Type B pancreatic cell (in vitro differentiated cells): ENCODE measurements around the gene TNFAIP3. TPM values are rescaled to one million over a fixed set of nuclear protein-coding genes. Genes with fewer than 3 reads are reported as not detected.
A peak's percentile ranks its signal among the peaks of the same experiment; 100 is the strongest.

Source experiments
- DNase-seq: peaks from one replicate; pipeline ENCODE4 v3.0.0; 2021; ENCODE audit warnings: mixed read lengths; ENCODE audit not compliant: unreplicated experiment; ENCODE audit errors: extremely low spot score
- H3K27ac Mint-ChIP-seq: 2 replicates; pipeline ENCODE4 v1.8.0; 2021; ENCODE audit warnings: mild to moderate bottlenecking, mixed read lengths
- H3K27me3 Mint-ChIP-seq: 2 replicates; pipeline ENCODE4 v1.8.0; 2021; ENCODE audit warnings: mixed read lengths
- H3K36me3 Mint-ChIP-seq: 2 replicates; pipeline ENCODE4 v1.8.0; 2021; ENCODE audit warnings: mixed read lengths
- H3K4me1 Mint-ChIP-seq: one replicate; pipeline ENCODE4 v1.8.0; 2021; ENCODE audit warnings: mixed read lengths; ENCODE audit not compliant: unreplicated experiment
- H3K4me3 Mint-ChIP-seq: 2 replicates; pipeline ENCODE4 v1.8.0; 2021; ENCODE audit warnings: mild to moderate bottlenecking, mixed read lengths
- H3K9me3 Mint-ChIP-seq: 2 replicates; pipeline ENCODE4 v1.8.0; 2021; ENCODE audit warnings: mixed read lengths
- CTCF ChIP-seq: fragments of 200-600 bp; sonication (generic); conservative IDR thresholded peaks from 2 replicates; pipeline ENCODE4 v1.5.0; 2021; ENCODE audit warnings: antibody characterized with exemption, mild to moderate bottlenecking
- long read RNA-seq: library from polyadenylated mRNA; unstranded; transcript quantifications from one replicate; pipeline ENCODE4 v2.0.0, GENCODE V29; 2020
- total RNA-seq: library from RNA; stranded (reverse); gene quantifications from 2 replicates; pipeline ENCODE4 v1.2.1, GENCODE V29; 2021; ENCODE audit warnings: low replicate concordance

TNFAIP3 gene
- 15.2 and 54.4 TPM in 2 replicates for total RNA-seq
- long read RNA-seq, partial matches to known transcripts, result 11 of 13 reads
- long read RNA-seq, other reads (novel, unspliced or antisense), result 2 of 13 reads

GRCh38 chr6:137866914-137867684 is at the start of gene TNFAIP3:
TNFAIP3 (plus strand) TSS chr6:137867259; CDS start chr6:137871228, 3,969 bp downstream.
- peak within 1 kb of the TSS; percentile 91 for H3K27ac Mint-ChIP-seq
- peak within 1 kb of the TSS; percentile 93 for H3K4me3 Mint-ChIP-seq
- H3K9me3 Mint-ChIP-seq, result peaks cover 7% of the 10 kb centered on the region
- peaks cover 9% of the 10 kb centered on the region for H3K27me3 Mint-ChIP-seq
- H3K4me1 Mint-ChIP-seq, result peaks cover 35% of the 10 kb centered on the region
- H3K36me3 Mint-ChIP-seq, result peaks cover 19% of the 10 kb centered on the region
- peak; percentile 93 for TF ChIP-seq CTCF
- DNase-seq, result peak; percentile 92

- no peak for DNase-seq
- Mint-ChIP-seq H3K27me3 (peaks cover 3% of the 10 kb centered on the region), H3K4me3 (no peak overlapping the region), H3K9me3 (no peaks in the 10 kb centered on the region), H3K36me3 (no peaks in the 10 kb centered on the region), H3K4me1 (peaks cover 17% of the 10 kb centered on the region), H3K27ac (no peak overlapping the region)
- no peak for TF ChIP-seq CTCF
Observed at GRCh38 chr6:137818440-137818839, 48.6 kb upstream of the TNFAIP3 start.

- Mint-ChIP-seq H3K36me3 (no peaks in the 10 kb centered on the region), H3K27ac (no peak overlapping the region), H3K4me3 (no peak overlapping the region), H3K27me3 (peaks cover 3% of the 10 kb centered on the region), H3K9me3 (no peaks in the 10 kb centered on the region), H3K4me1 (peaks cover 30% of the 10 kb centered on the region)
- TF ChIP-seq CTCF, result no peak
- no peak for DNase-seq
Observed at GRCh38 chr6:137819740-137820139, 47.3 kb upstream of the TNFAIP3 start.

- H3K4me1 Mint-ChIP-seq, result peaks cover 30% of the 10 kb centered on the region
- no peak overlapping the region for H3K4me3 Mint-ChIP-seq
- peaks cover 3% of the 10 kb centered on the region for H3K27me3 Mint-ChIP-seq
- no peaks in the 10 kb centered on the region for H3K36me3 Mint-ChIP-seq
- H3K9me3 Mint-ChIP-seq, result no peaks in the 10 kb centered on the region
- H3K27ac Mint-ChIP-seq, result no peak overlapping the region
- no peak for TF ChIP-seq CTCF
- no peak for DNase-seq
Observed at GRCh38 chr6:137820425-137820824, 46.6 kb upstream of the TNFAIP3 start.

- no peak for DNase-seq
- Mint-ChIP-seq H3K9me3 (no peaks in the 10 kb centered on the region), H3K36me3 (no peaks in the 10 kb centered on the region), H3K27ac (no peak overlapping the region), H3K4me3 (no peak overlapping the region), H3K4me1 (peaks cover 30% of the 10 kb centered on the region), H3K27me3 (peaks cover 3% of the 10 kb centered on the region)
- no peak for TF ChIP-seq CTCF
Observed at GRCh38 chr6:137820952-137821351, 46.1 kb upstream of the TNFAIP3 start.
